GM12874 (cell line): ENCODE data around the gene ADAT3.

Experiments used
- CTCF ChIP-seq: IDR thresholded peaks from 2 replicates; pipeline ENCODE4 v1.5.1; 2011; ENCODE audit warnings: low read depth, mild to moderate bottlenecking, control low read depth, low read length, moderate library complexity; ENCODE audit not compliant: insufficient read depth

ADAT3 gene

GRCh38 chr19:1924320-1924961, 19.2 kb downstream of the ADAT3 start:
- TF ChIP-seq CTCF: no peak

- no peak for TF ChIP-seq CTCF
Observed at GRCh38 chr19:1925544-1925943, 20.3 kb downstream of the ADAT3 start.

GRCh38 chr19:1929021-1929742, 24.0 kb downstream of the ADAT3 start:
- TF ChIP-seq CTCF: peak; percentile 92

- TF ChIP-seq CTCF: no peak
Observed at GRCh38 chr19:1931445-1931844, 26.2 kb downstream of the ADAT3 start.

GRCh38 chr19:1932395-1932794, 27.2 kb downstream of the ADAT3 start:
- no peak for TF ChIP-seq CTCF

- no peak for TF ChIP-seq CTCF
Observed at GRCh38 chr19:1933244-1933643, 28.0 kb downstream of the ADAT3 start.

- TF ChIP-seq CTCF: no peak
Observed at GRCh38 chr19:1933942-1934341, 28.7 kb downstream of the ADAT3 start.
